D341Med (cell line): Measurements from ENCODE around the gene HINFP.
"Not testable (repeated sequence)": the region's sequence is repeated elsewhere in the genome, so short reads cannot be mapped to it uniquely, and the experiment has no call there.

Experiments used
- DNase-seq: peaks from one replicate; pipeline ENCODE4 v3.0.0; 2012; ENCODE audit warnings: low spot score

Gene HINFP

GRCh38 chr11:119117004-119117706 lies 4.2 kb upstream of the HINFP start:
- no peak for DNase-seq

- DNase-seq, result no peak
Observed at GRCh38 chr11:119118227-119118626, 3.2 kb upstream of the HINFP start.

- DNase-seq, result no peak
Observed at GRCh38 chr11:119118946-119119345, 2.4 kb upstream of the HINFP start.

GRCh38 chr11:119120639-119121007 lies 757 bp upstream of the HINFP start:
- DNase-seq, result no peak

- no peak for DNase-seq
Observed at GRCh38 chr11:119121811-119122124, 388 bp downstream of the HINFP start.

- DNase-seq, result no peak
Observed at GRCh38 chr11:119125821-119126220, 4.4 kb downstream of the HINFP start.

- no peak for DNase-seq
Observed at GRCh38 chr11:119126675-119127268, 5.4 kb downstream of the HINFP start.

- DNase-seq, result no peak
Observed at GRCh38 chr11:119130662-119131061, 9.3 kb downstream of the HINFP start.

- peak; percentile 65 for DNase-seq
Observed at GRCh38 chr11:119134389-119134978, 13.1 kb downstream of the HINFP start.

GRCh38 chr11:119139276-119139675 lies 17.9 kb downstream of the HINFP start:
- DNase-seq, result not testable (repeated sequence)

- DNase-seq, result peak; percentile 88
Observed at GRCh38 chr11:119144825-119145486, 23.6 kb downstream of the HINFP start.

- no peak for DNase-seq
Observed at GRCh38 chr11:119145551-119145950, 24.2 kb downstream of the HINFP start.

- peak; percentile 69 for DNase-seq
Observed at GRCh38 chr11:119147604-119148333, 26.4 kb downstream of the HINFP start.

GRCh38 chr11:119148720-119149017 lies 27.3 kb downstream of the HINFP start:
- no peak for DNase-seq

GRCh38 chr11:119149018-119149785 lies 27.8 kb downstream of the HINFP start, which contains the start of gene ABCG4:
Gene ABCG4, plus strand, starts transcription at chr11:119149052. Its CDS starts 914 bp downstream, at chr11:119149966.
- peak; percentile 81 for DNase-seq

- no peak for DNase-seq
Observed at GRCh38 chr11:119149786-119150275, 28.5 kb downstream of the HINFP start.

- DNase-seq, result no peak
Observed at GRCh38 chr11:119152043-119152442, 30.7 kb downstream of the HINFP start.

- no peak for DNase-seq
Observed at GRCh38 chr11:119152604-119153003, 31.2 kb downstream of the HINFP start.

GRCh38 chr11:119153049-119153818 lies 31.9 kb downstream of the HINFP start:
- DNase-seq, result no peak

- DNase-seq, result no peak
Observed at GRCh38 chr11:119154178-119154577, 32.8 kb downstream of the HINFP start.
